IPS-15b (cell line): ENCODE results near the gene LYRM9.

Experiments
- H3K27me3 ChIP-seq: one replicate; pipeline ENCODE4 v1.6.1; 2013; ENCODE audit warnings: low read length; ENCODE audit not compliant: control insufficient read depth, insufficient read depth
- H3K36me3 ChIP-seq: one replicate; pipeline ENCODE4 v1.6.1; 2013; ENCODE audit warnings: low read length; ENCODE audit not compliant: control insufficient read depth, insufficient read depth
- H3K4me1 ChIP-seq: one replicate; pipeline ENCODE4 v1.6.1; 2013; ENCODE audit warnings: mild to moderate bottlenecking, low read length; ENCODE audit not compliant: control insufficient read depth, insufficient read depth
- H3K4me3 ChIP-seq: one replicate; pipeline ENCODE4 v1.5.1; 2013; ENCODE audit warnings: low read depth, low read length
- H3K9ac ChIP-seq: one replicate; pipeline ENCODE4 v1.6.1; 2013; ENCODE audit warnings: low read depth, mild to moderate bottlenecking, low read length
- H3K9me3 ChIP-seq: one replicate; pipeline ENCODE4 v1.6.1; 2013; ENCODE audit warnings: mild to moderate bottlenecking, low read length; ENCODE audit not compliant: control insufficient read depth, insufficient read depth

LYRM9 gene

DNA sequence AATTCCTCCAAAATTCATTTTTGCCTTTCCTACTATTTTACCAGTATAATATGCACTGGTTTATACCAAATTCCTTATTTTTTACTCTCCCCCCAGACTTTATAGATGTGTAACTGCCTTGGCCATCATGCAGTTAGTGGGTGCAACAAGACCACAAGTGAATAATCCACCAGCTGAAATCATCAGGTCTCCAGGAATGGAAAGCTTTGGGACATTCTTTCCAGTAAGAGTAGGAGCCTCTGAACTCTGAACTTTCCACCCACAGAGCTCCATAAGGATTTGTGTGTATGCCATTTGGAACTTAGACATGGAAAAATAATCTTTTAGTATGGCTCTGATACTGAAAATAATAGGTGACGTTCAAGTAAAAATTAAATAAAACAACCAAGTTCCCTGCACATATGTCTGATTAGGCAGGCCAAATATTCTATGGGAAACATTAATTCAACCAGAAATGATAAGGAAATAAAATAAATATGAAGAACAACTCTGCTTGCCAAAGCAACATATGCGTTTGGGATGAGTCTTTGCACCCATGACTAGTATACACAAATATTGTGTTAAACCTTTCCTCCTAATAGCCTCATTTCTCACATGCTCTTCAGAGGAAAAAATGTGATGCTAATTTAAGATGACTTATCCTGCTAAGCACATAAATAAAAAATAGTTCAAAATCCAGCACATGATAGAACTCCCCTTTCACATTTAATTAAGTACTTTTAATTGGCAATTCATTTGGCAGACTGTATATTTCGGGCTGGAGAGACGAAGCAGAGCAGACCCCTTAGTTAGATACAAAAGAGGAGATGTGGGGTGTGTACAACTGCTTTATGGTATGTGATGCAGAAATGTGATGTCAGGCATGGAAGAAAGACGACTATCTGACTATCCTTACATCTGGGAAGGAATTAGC, 11.6 kb upstream of the LYRM9 start:
- Histone ChIP-seq H3K9ac (no peak overlapping the region), H3K4me1 (peaks cover 7% of the 10 kb centered on the region), H3K4me3 (no peak overlapping the region), H3K27me3 (peaks cover 21% of the 10 kb centered on the region), H3K9me3 (no peaks in the 10 kb centered on the region), H3K36me3 (no peaks in the 10 kb centered on the region)

GRCh38 chr17:27904114-27904513, 10.9 kb upstream of the LYRM9 start:
- Histone ChIP-seq H3K4me3 (no peak overlapping the region), H3K4me1 (peaks cover 7% of the 10 kb centered on the region), H3K27me3 (peaks cover 15% of the 10 kb centered on the region), H3K9ac (no peak overlapping the region), H3K36me3 (no peaks in the 10 kb centered on the region), H3K9me3 (no peaks in the 10 kb centered on the region)

DNA sequence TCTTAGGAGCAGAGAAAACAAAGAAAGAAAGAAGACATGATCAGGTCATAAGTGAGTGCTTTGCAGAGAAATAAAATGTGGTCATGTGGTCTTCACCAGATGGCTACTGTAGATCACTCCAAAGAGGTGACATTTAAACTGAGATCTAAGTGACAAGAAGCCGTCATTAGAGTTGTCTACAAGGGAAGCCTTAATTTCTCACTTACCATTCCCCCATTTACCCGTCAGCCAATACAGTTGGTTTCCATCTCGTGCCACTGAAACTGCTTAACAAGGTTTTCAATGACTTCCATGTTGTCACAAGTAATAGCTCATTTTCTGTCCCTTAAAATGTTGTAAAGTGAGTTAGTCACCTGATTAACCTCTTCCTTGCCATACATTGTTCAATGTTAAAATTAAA, 6.4 kb upstream of the LYRM9 start:
- Histone ChIP-seq H3K9me3 (no peaks in the 10 kb centered on the region), H3K4me3 (no peak overlapping the region), H3K4me1 (peaks cover 13% of the 10 kb centered on the region), H3K36me3 (no peaks in the 10 kb centered on the region), H3K9ac (no peak overlapping the region), H3K27me3 (no peaks in the 10 kb centered on the region)

DNA sequence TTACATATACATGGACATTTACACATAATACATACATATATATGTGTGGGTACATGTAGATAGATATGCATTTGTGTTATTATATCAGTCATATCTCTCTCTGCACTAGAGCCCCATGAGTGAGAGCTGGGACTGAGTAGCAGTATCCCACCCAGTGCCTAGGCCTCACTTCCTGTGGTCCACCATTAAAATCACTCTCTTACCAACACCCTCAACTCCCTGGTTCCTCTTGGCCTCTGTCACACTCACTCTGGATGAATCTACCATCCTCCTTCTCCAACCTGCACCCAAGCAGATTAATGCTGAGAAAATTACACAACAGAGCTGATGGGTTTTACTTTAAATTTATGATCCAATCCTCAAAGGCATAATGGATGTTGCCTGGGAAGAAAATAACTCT, 4.9 kb upstream of the LYRM9 start:
- Histone ChIP-seq H3K4me1 (peaks cover 26% of the 10 kb centered on the region), H3K36me3 (no peaks in the 10 kb centered on the region), H3K9me3 (no peaks in the 10 kb centered on the region), H3K9ac (no peak overlapping the region), H3K4me3 (no peak overlapping the region), H3K27me3 (no peaks in the 10 kb centered on the region)

DNA sequence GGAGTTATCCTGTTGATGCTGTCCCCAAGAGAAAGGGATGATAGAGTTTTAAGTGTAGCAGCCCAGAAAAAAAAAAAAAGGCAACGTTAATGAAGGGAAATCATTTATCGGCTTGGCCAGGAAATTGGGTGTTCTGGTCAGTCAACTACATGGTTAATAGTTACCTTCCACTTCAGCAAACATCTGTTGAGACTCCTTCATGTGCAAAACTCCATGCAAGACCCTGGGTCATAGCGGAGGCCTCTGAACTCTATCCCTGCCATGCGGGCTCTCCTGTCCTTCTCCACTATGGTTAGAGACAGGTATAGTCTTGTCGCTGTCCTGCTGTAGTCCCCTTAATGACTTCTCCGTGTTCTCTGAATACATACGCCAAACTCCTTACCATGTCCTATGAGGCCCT, 3.5 kb upstream of the LYRM9 start:
- Histone ChIP-seq H3K9me3 (no peaks in the 10 kb centered on the region), H3K27me3 (peaks cover 9% of the 10 kb centered on the region), H3K4me3 (no peak overlapping the region), H3K4me1 (peaks cover 26% of the 10 kb centered on the region), H3K9ac (no peak overlapping the region), H3K36me3 (no peaks in the 10 kb centered on the region)

- H3K9me3 ChIP-seq: no peaks in the 10 kb centered on the region
- H3K36me3 ChIP-seq: no peaks in the 10 kb centered on the region
- peaks cover 16% of the 10 kb centered on the region for H3K27me3 ChIP-seq
- no peak overlapping the region for H3K9ac ChIP-seq
- peaks cover 26% of the 10 kb centered on the region for H3K4me1 ChIP-seq
- H3K4me3 ChIP-seq: no peak overlapping the region
These were observed 2.9 kb upstream of the LYRM9 start for GRCh38 chr17:27895940-27896535.

DNA sequence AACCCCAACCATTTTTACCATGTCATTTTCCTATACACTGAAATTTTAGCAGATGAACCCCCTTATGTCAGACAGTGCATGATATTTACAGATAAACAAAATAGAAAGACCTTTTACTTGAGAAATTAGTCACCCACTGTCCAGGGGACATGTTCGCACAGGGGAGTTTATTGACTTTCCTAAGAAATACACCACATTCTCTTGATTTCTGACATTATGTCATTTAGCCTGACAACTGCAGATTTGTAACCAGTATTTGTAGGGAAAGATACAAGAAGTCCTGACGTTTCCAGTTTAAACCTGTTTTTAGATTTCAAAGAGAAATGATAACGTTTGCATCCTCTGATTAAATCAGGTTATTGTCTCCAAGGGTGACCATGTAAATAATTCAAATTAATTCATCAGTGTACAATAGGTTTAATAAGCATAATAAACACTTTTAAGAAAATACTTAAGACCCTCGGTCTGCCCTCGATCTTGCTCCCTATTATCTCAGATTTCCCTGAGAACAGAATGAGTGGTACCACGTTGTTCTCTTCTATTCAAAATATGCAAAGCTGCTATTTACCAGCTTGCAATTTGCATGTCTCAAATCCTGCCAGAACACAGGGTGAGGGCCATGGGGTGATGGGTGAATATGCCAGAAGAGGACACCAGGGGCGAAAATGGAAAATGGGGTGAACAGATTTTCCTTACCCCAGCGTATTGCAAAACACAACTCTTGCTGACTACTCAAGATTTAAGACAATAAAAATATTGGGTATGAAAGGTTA, 2.1 kb upstream of the LYRM9 start:
- Histone ChIP-seq H3K9ac (no peak overlapping the region), H3K9me3 (no peaks in the 10 kb centered on the region), H3K27me3 (peaks cover 16% of the 10 kb centered on the region), H3K36me3 (no peaks in the 10 kb centered on the region), H3K4me3 (no peak overlapping the region), H3K4me1 (peaks cover 26% of the 10 kb centered on the region)

GRCh38 chr17:27893841-27894503, 807 bp upstream of the LYRM9 start:
- no peak overlapping the region for H3K9ac ChIP-seq

GRCh38 chr17:27892542-27892865, 661 bp downstream of the LYRM9 start:
- Histone ChIP-seq H3K9ac (peak overlapping the region; percentile 17), H3K4me1 (peaks cover 44% of the 10 kb centered on the region), H3K9me3 (no peaks in the 10 kb centered on the region), H3K27me3 (peaks cover 16% of the 10 kb centered on the region), H3K36me3 (no peaks in the 10 kb centered on the region), H3K4me3 (peak overlapping the region; percentile 56)

More at GRCh38 chr17:27893841-27894503, 807 bp upstream of the LYRM9 start:
- no peak overlapping the region for H3K4me3 ChIP-seq
- H3K4me1 ChIP-seq: peaks cover 32% of the 10 kb centered on the region
- H3K9me3 ChIP-seq: no peaks in the 10 kb centered on the region
- no peaks in the 10 kb centered on the region for H3K36me3 ChIP-seq
- peaks cover 16% of the 10 kb centered on the region for H3K27me3 ChIP-seq

- H3K27me3 ChIP-seq: peaks cover 16% of the 10 kb centered on the region
- H3K36me3 ChIP-seq: no peaks in the 10 kb centered on the region
- H3K9ac ChIP-seq: no peak overlapping the region
- no peaks in the 10 kb centered on the region for H3K9me3 ChIP-seq
- peaks cover 43% of the 10 kb centered on the region for H3K4me1 ChIP-seq
- H3K4me3 ChIP-seq: no peak overlapping the region
These were observed 1.3 kb downstream of the LYRM9 start for GRCh38 chr17:27891841-27892240.

GRCh38 chr17:27889711-27890251, 3.4 kb downstream of the LYRM9 start:
- Histone ChIP-seq H3K27me3 (peaks cover 16% of the 10 kb centered on the region), H3K4me3 (no peak overlapping the region), H3K9ac (no peak overlapping the region), H3K36me3 (no peaks in the 10 kb centered on the region), H3K4me1 (peaks cover 31% of the 10 kb centered on the region), H3K9me3 (no peaks in the 10 kb centered on the region)
